ENCODE measurements around the gene ZNF606. TPM values are rescaled to one million over a fixed set of nuclear protein-coding genes. Genes with fewer than 3 reads are reported as not detected.

Gene ZNF606
- total RNA-seq, 1 donor from 2014 or later, result 16.1 TPM

DNA sequence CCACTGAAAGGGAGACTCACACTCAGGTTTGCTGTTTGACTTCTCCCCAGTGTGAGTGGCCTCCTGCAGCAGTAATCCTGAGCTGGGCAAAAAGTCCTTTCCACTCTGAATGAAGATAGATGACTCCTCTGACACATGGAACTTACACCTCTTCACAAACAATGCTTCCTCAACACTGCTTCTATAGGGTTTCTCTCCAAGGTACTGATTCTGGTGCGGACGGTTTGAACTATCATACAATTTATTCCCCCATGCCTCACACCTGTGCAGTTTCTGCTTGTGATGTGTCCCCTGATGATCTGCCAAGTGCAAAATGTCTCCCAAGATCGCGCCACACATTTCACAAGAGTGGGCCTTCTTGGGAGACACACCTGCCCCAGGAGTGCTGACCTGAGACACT, 75.0 kb downstream of the ZNF606 start:
- no peak for ATAC-seq
- intact Hi-C loops (cut with DNase I), result no loop called here
- TF ChIP-seq, protein P1, sequence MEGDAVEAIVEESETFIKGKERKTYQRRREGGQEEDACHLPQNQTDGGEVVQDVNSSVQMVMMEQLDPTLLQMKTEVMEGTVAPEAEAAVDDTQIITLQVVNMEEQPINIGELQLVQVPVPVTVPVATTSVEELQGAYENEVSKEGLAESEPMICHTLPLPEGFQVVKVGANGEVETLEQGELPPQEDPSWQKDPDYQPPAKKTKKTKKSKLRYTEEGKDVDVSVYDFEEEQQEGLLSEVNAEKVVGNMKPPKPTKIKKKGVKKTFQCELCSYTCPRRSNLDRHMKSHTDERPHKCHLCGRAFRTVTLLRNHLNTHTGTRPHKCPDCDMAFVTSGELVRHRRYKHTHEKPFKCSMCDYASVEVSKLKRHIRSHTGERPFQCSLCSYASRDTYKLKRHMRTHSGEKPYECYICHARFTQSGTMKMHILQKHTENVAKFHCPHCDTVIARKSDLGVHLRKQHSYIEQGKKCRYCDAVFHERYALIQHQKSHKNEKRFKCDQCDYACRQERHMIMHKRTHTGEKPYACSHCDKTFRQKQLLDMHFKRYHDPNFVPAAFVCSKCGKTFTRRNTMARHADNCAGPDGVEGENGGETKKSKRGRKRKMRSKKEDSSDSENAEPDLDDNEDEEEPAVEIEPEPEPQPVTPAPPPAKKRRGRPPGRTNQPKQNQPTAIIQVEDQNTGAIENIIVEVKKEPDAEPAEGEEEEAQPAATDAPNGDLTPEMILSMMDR (IDR thresholded peaks at IDR 0.05), result no peak

More for the DNA sequence above, 75.0 kb downstream of the ZNF606 start:
- H3K36me3 ChIP-seq, result peaks cover 9% of the 10 kb centered on the region
- H3K4me3 ChIP-seq, result no peak overlapping the region
- no peak for DNase-seq
- no peak overlapping the region for H3K27ac ChIP-seq
- H3K4me1 ChIP-seq, result no peaks in the 10 kb centered on the region
- no peaks in the 10 kb centered on the region for H3K27me3 ChIP-seq (ENCODE audit: low read depth)
- peaks cover 72% of the 10 kb centered on the region for H3K9me3 ChIP-seq

Other genes starting within 250 kb of the ZNF606 start
- 21.8 TPM for gene ZNF586, start 233.1 kb downstream of the ZNF606 start, total RNA-seq
- gene ZNF552, start 187.9 kb downstream of the ZNF606 start, total RNA-seq, result 20.0 TPM
- gene ZNF587B, start 172.5 kb downstream of the ZNF606 start, total RNA-seq, result 12.5 TPM
- gene ZNF587, start 153.0 kb downstream of the ZNF606 start, total RNA-seq, result 25.6 TPM
- 13.5 TPM for gene ZNF814, start 113.8 kb downstream of the ZNF606 start, total RNA-seq
- gene ZNF417, start 86.2 kb downstream of the ZNF606 start, total RNA-seq, result 16.2 TPM
- gene ZNF418, start 67.4 kb downstream of the ZNF606 start, total RNA-seq, result 5.9 TPM
- 5.9 TPM for gene ZNF256, start 55.1 kb downstream of the ZNF606 start, total RNA-seq
- 1.0 TPM for gene C19orf18, start 28.3 kb downstream of the ZNF606 start, total RNA-seq
- not detected for gene ZSCAN1, start 31.2 kb upstream of the ZNF606 start, total RNA-seq
- 3.6 TPM for gene ZNF135, start 56.5 kb upstream of the ZNF606 start, total RNA-seq
- 44.2 TPM for gene ZSCAN18, start 95.4 kb upstream of the ZNF606 start, total RNA-seq
- 5.8 TPM for gene ZNF329, start 148.0 kb upstream of the ZNF606 start, total RNA-seq
- 27.6 TPM for gene ZNF274, start 180.2 kb upstream of the ZNF606 start, total RNA-seq
- gene ZNF544, start 226.1 kb upstream of the ZNF606 start, total RNA-seq, result 22.6 TPM

All from lower lobe of right lung (tissue), 2 donors.